Omental fat pad (tissue), 4 donors: ENCODE results near the gene TCF7L2. TPM values are rescaled to one million over a fixed set of nuclear protein-coding genes. Genes with fewer than 3 reads are reported as not detected.

Source experiments
- ATAC-seq: fragments of 150-250 bp; one replicate; pipeline ENCODE4 v1.9.1; 2016; ENCODE audit warnings: mild to moderate bottlenecking, moderate library complexity; ENCODE audit not compliant: low FRiP score
- DNase-seq: peaks from one replicate; pipeline ENCODE4 v3.0.0-alpha.2; 2019; ENCODE audit warnings: low spot score
- total RNA-seq, 4 donors: library from RNA; depleted of rRNA; stranded (reverse); fragments of >200 nt; gene quantifications; one replicate each; pipeline ENCODE4 v1.1.0, GENCODE V29; 2016
- TF ChIP-seq, protein P1 (sequence below), 3 donors: fragments of 450-650 bp; IDR thresholded peaks; one replicate each; pipeline ENCODE4 v1.5.1; 2016 to 2017; ENCODE audit warnings: antibody characterized with exemption in 3 of 3, mild to moderate bottlenecking in 3 of 3, moderate library complexity in 2 of 3

The TCF7L2 gene
- total RNA-seq, 4 donors from 2014 or later, result 22.5 to 30.6 (median 28.5) TPM

DNA sequence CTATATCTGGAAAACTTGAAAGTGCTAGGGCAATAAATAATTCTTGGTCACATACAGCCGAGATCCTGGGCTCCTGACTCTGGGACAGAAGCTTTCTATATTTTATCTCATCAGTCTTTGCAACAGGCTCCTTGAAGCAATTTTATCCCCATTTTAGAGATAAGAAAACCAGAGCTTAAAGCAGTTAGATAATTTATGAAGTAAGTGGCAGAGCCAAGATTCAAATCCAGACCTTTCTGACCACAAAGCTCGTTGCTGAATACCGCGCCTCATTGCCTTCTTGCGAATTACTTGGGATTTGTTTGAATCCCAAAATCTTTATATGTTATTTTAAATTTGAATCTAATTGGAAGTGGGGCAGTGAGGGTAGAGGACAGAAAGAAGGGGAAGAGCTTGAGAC, 106.0 kb downstream of the TCF7L2 start:
- DNase-seq (no peak), ATAC-seq (no peak)
- TF ChIP-seq, protein P1, sequence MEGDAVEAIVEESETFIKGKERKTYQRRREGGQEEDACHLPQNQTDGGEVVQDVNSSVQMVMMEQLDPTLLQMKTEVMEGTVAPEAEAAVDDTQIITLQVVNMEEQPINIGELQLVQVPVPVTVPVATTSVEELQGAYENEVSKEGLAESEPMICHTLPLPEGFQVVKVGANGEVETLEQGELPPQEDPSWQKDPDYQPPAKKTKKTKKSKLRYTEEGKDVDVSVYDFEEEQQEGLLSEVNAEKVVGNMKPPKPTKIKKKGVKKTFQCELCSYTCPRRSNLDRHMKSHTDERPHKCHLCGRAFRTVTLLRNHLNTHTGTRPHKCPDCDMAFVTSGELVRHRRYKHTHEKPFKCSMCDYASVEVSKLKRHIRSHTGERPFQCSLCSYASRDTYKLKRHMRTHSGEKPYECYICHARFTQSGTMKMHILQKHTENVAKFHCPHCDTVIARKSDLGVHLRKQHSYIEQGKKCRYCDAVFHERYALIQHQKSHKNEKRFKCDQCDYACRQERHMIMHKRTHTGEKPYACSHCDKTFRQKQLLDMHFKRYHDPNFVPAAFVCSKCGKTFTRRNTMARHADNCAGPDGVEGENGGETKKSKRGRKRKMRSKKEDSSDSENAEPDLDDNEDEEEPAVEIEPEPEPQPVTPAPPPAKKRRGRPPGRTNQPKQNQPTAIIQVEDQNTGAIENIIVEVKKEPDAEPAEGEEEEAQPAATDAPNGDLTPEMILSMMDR (IDR thresholded peaks at IDR 0.05), result no peak

DNA sequence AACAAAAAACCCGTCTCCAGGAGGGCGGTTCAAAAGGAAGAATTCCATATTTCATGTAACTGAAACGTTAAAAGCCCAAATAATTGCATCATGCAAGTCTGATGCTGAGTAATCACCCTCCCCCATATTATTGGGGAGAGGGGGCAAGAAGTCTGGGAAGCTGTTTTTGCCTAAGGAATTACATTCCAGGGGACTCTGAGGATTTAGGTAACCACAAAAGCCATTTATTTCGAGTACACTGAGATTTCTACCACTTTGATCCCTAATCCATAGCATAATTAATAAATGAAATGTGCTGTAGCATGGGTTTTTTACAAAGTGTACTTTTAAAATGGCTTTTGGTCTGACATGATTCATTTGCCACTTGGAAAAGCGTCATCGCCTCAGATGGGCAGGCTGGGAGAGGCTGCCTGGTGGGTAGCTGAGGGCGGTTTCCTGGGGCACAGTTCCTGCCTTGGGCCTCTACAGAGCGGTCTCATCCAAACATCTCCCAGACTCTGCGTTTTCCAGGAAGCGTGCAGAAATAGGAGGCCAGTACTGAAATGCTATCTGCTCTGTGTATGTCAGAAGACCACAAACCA, 106.5 kb downstream of the TCF7L2 start:
- ATAC-seq, result peak; percentile 73
- TF ChIP-seq, protein P1 (IDR thresholded peaks at IDR 0.05), result no peak
- no peak for DNase-seq

- TF ChIP-seq, protein P1 (IDR thresholded peaks at IDR 0.05), result no peak
- no peak for DNase-seq
- no peak for ATAC-seq
These were observed 108.0 kb downstream of the TCF7L2 start for GRCh38 chr10:113057948-113058522.

GRCh38 chr10:113058523-113059370, 108.7 kb downstream of the TCF7L2 start:
- TF ChIP-seq, protein P1 (IDR thresholded peaks at IDR 0.05), result no peak
- DNase-seq (no peak), ATAC-seq (no peak)

DNA sequence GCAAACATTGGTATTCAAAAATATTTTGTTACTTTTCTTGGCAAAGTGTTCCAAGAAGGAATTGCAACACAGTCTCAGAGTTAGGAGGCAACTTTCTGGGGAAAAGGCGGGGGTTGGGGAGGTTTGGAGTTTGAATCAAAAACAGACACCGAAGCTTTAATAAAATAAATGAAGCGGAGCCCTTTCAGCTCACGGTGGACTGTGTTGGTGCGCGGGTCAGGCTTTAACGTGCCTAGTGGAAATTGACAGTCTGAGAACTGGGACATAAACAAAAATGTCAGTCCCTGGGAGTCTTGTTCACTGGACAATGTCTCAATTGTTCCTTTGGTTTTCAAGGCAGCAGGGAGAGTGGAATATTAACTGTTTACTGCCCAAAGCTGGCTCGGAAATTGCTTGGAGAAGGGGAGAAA, 109.3 kb downstream of the TCF7L2 start:
- no peak for DNase-seq

GRCh38 chr10:113060201-113061053, 110.4 kb downstream of the TCF7L2 start:
- DNase-seq, result no peak
- TF ChIP-seq, protein P1 (IDR thresholded peaks at IDR 0.05), result no peak
- ATAC-seq, result no peak

More for the DNA sequence above, 109.3 kb downstream of the TCF7L2 start:
- TF ChIP-seq, protein P1 (IDR thresholded peaks at IDR 0.05), result no peak
- no peak for ATAC-seq
